HUDEP-2 (cell line): ENCODE data around the gene HIPK3.

ENCODE experiments used
- DNase-seq, 76 experiments: peaks; one replicate each; lab custom pipeline; 2025; ENCODE audit not compliant: unreplicated experiment in 76 of 76; lab: John Stamatoyannopoulos, UW

The HIPK3 gene

GRCh38 chr11:33387996-33388395, 130.8 kb downstream of the HIPK3 start:
- no peak for DNase-seq

- no peak for DNase-seq
Observed at GRCh38 chr11:33388793-33389525, 131.8 kb downstream of the HIPK3 start.

DNA sequence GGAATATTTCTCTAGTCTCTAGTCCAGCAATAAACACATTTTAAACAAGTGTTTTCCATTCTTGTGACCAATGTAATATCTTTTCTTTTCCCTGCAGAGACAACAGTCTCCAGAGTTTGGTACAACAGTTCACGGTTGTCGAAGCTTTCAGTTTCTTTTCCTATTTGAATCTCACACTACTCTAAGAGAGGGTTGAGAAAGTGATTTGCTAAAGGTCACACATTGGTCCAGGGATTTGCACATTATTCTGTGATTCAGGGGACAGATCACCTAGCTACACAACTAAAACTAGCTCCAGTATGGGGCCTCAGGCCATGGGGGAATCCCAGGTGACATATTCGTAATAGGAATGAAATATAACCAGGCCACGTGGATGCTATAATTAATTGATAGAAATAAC, 132.5 kb downstream of the HIPK3 start:
- DNase-seq = no peak

GRCh38 chr11:33390944-33391892, 134.0 kb downstream of the HIPK3 start:
- DNase-seq = no peak

- no peak for DNase-seq
Observed at GRCh38 chr11:33391893-33392251, 134.7 kb downstream of the HIPK3 start.

- no peak for DNase-seq
Observed at GRCh38 chr11:33394431-33395109, 137.4 kb downstream of the HIPK3 start.

- DNase-seq = no peak
Observed at GRCh38 chr11:33396361-33396760, 139.2 kb downstream of the HIPK3 start.

DNA sequence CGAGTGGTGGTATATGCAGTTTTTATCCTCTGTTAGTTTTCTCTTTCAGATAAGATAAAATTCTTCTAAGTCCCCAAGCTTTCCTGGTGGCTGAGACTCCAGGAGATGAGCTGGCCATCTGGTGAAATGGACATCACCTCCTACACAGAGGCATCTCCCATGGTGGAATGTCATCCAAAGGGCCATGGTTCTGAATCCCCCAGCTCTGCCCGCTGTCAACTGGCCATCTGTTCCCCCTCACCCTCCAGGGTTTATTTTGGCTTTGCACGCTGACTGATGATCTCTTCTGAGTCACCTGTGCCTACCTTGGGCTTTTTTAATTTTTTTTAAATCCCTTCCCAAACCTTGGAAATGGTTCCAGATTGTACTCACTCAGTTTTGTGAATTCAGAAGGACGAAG, 142.2 kb downstream of the HIPK3 start:
- DNase-seq = no peak

- no peak for DNase-seq
Observed at GRCh38 chr11:33402066-33402465, 144.9 kb downstream of the HIPK3 start.

DNA sequence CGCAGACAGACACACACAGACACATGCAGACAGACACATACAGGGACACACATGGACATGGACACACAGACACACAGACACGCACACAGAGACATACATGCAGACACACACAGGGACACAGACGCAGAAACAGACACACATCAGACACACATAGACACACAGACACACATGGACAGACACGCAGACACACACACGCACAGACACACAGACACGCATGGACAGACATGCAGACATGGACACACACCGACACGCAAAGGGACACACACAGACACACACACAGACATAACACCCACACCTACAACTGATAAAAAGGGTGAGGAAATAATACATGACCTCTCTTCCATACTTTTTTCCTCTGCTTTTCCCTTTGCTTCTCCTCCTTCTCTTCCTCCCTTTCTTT, 146.2 kb downstream of the HIPK3 start:
- no peak for DNase-seq

DNA sequence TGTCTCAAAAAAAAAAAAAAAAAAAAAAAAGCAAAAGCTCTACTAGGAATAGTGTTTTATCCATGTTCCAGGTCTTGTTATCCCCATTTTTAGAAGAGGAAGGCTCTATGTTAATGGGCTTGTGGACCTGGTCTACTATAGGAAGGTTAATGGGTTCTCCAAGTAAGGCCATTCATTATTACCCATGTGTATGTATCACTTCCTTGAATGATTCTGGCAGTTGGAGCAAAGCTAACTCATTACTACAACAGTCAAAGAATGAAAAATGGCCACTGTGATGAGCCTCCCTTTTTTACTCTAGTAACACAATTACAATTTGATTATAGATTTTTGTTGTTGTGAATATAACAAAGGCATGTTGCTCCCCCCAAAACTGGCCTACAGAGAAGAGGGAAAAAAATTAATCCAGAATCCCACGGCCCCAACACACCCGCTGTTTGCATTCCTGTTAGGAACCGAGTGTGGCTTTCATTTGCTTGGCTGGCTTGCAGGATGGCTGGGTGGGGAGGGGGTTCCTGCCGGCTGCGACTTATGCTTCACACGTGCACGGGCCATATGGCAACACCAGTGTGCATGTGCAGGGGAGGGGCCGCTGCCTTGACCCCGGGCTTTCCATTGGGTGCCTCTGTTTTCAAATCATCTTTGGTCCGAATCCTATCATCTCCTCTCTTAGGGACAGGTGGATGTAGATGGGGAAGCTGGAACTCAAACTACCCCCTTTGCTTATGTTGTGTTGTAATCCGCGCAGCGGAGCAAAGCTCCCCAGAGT, 148.8 kb downstream of the HIPK3 start:
- DNase-seq = no peak
